ENCODE data around the gene PTPN13.

Gene PTPN13

DNA sequence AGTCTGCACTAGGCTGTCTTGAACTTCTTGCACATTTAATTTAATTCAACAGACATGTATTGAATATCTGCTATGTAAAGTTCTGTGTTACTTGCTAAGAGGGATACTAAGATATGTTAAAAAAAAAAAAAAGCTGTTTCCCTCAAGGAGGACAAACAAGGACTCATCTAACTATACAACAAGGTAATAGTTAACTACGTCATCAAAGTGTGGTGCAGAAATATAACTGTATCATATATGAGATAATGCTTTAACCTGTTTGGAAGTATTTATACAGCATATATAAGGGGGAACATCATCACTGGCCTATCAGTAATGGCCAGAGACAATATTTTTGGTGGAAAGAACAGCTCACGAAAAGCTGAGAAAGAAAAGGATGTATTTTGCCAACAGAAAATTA lies 89.9 kb downstream of the PTPN13 start:
- Histone ChIP-seq H3K9me3 (ENCODE audit: insufficient read depth, low read depth, low read length) (no peaks in the 10 kb centered on the region), H3K27me3 (ENCODE audit: insufficient read depth, low read length, poor library complexity, severe bottlenecking) (no peaks in the 10 kb centered on the region), H2AFZ (ENCODE audit: low read length) (no peak overlapping the region), H3F3A (ENCODE audit: low read depth) (no peaks in the 10 kb centered on the region), H3K79me2 (ENCODE audit: insufficient read depth, low read length) (no peaks in the 10 kb centered on the region), H3K9ac (ENCODE audit: low read depth, low read length, poor library complexity, severe bottlenecking) (no peak overlapping the region), H3K9me2 (replicated peaks; ENCODE audit: low read depth, low read length) (no peaks in the 10 kb centered on the region), H3K4me2 (ENCODE audit: low read depth, low read length, poor library complexity, severe bottlenecking) (no peak overlapping the region), H4K20me1 (ENCODE audit: insufficient read depth, low read length, poor library complexity, severe bottlenecking) (no peaks in the 10 kb centered on the region), H3K4me1 (ENCODE audit: insufficient read depth, low read length, poor library complexity, severe bottlenecking) (no peaks in the 10 kb centered on the region), H3K4me3 (ENCODE audit: low read length, poor library complexity, severe bottlenecking) (no peak overlapping the region), H3K36me3 (ENCODE audit: insufficient read depth, low read length) (no peaks in the 10 kb centered on the region)
- TF ChIP-seq EZH2phosphoT487 (IDR thresholded peaks at IDR 0.05; ENCODE audit: borderline replicate concordance): no peak
- TF ChIP-seq, protein P1, sequence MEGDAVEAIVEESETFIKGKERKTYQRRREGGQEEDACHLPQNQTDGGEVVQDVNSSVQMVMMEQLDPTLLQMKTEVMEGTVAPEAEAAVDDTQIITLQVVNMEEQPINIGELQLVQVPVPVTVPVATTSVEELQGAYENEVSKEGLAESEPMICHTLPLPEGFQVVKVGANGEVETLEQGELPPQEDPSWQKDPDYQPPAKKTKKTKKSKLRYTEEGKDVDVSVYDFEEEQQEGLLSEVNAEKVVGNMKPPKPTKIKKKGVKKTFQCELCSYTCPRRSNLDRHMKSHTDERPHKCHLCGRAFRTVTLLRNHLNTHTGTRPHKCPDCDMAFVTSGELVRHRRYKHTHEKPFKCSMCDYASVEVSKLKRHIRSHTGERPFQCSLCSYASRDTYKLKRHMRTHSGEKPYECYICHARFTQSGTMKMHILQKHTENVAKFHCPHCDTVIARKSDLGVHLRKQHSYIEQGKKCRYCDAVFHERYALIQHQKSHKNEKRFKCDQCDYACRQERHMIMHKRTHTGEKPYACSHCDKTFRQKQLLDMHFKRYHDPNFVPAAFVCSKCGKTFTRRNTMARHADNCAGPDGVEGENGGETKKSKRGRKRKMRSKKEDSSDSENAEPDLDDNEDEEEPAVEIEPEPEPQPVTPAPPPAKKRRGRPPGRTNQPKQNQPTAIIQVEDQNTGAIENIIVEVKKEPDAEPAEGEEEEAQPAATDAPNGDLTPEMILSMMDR (conservative IDR thresholded peaks at IDR 0.05; ENCODE audit: low read length): no peak

DNA sequence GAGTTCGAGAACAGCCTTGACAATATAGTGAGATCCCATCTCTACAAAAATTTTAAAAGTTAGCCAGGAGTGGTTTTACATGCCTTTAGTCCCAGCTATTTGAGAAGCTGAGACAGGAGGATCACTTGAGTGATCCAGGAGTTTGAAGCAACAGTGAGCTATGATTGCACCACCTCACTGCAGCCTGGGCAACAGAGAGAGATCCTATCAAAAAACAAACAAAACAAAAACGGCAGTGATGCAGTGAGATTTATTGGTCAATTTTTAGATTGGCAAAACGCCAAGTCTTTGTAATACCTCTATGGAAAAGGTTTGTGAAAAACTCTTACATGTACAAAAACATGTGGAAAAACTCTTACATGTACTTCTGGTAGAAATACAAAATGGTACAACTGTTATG lies 91.3 kb downstream of the PTPN13 start:
- Histone ChIP-seq H3K79me2 (ENCODE audit: insufficient read depth, low read length) (no peaks in the 10 kb centered on the region), H3K9me3 (ENCODE audit: insufficient read depth, low read depth, low read length) (no peaks in the 10 kb centered on the region), H3K4me2 (ENCODE audit: low read depth, low read length, poor library complexity, severe bottlenecking) (no peak overlapping the region), H4K20me1 (ENCODE audit: insufficient read depth, low read length, poor library complexity, severe bottlenecking) (no peaks in the 10 kb centered on the region), H3F3A (ENCODE audit: low read depth) (no peaks in the 10 kb centered on the region), H3K36me3 (ENCODE audit: insufficient read depth, low read length) (no peaks in the 10 kb centered on the region), H3K4me1 (ENCODE audit: insufficient read depth, low read length, poor library complexity, severe bottlenecking) (no peaks in the 10 kb centered on the region), H3K9me2 (replicated peaks; ENCODE audit: low read depth, low read length) (no peaks in the 10 kb centered on the region), H3K27me3 (ENCODE audit: insufficient read depth, low read length, poor library complexity, severe bottlenecking) (no peaks in the 10 kb centered on the region), H3K4me3 (ENCODE audit: low read length, poor library complexity, severe bottlenecking) (no peak overlapping the region), H3K9ac (ENCODE audit: low read depth, low read length, poor library complexity, severe bottlenecking) (no peak overlapping the region), H2AFZ (ENCODE audit: low read length) (no peak overlapping the region)
- TF ChIP-seq EZH2phosphoT487 (IDR thresholded peaks at IDR 0.05; ENCODE audit: borderline replicate concordance): no peak
- TF ChIP-seq, protein P1 (conservative IDR thresholded peaks at IDR 0.05; ENCODE audit: low read length): no peak

DNA sequence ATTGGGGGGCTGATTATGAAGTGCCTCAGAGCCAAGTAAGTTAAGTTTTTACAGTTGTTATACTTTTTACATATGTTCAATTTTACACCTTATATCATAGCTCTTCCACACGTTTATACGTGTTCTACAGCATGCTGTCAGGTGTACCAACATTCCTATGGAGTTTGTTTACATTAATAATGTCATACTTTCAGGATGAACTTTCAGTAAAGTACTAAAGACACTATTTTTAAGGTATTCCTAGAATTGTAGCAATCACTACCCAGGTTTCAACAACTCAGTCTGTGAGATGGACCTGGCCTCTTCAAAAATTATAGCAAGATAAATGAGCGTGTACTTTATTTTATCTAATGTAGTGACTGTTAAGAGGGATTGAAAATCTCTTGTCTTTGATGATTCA lies 92.6 kb downstream of the PTPN13 start:
- Histone ChIP-seq H4K20me1 (ENCODE audit: insufficient read depth, low read length, poor library complexity, severe bottlenecking) (no peaks in the 10 kb centered on the region), H3K27me3 (ENCODE audit: insufficient read depth, low read length, poor library complexity, severe bottlenecking) (no peaks in the 10 kb centered on the region), H3K9me3 (ENCODE audit: insufficient read depth, low read depth, low read length) (no peaks in the 10 kb centered on the region), H3K4me1 (ENCODE audit: insufficient read depth, low read length, poor library complexity, severe bottlenecking) (no peaks in the 10 kb centered on the region), H2AFZ (ENCODE audit: low read length) (no peak overlapping the region), H3K79me2 (ENCODE audit: insufficient read depth, low read length) (no peaks in the 10 kb centered on the region), H3F3A (ENCODE audit: low read depth) (no peaks in the 10 kb centered on the region), H3K9me2 (replicated peaks; ENCODE audit: low read depth, low read length) (no peaks in the 10 kb centered on the region), H3K9ac (ENCODE audit: low read depth, low read length, poor library complexity, severe bottlenecking) (no peak overlapping the region), H3K4me2 (ENCODE audit: low read depth, low read length, poor library complexity, severe bottlenecking) (no peak overlapping the region), H3K4me3 (ENCODE audit: low read length, poor library complexity, severe bottlenecking) (no peak overlapping the region), H3K36me3 (ENCODE audit: insufficient read depth, low read length) (no peaks in the 10 kb centered on the region)
- TF ChIP-seq, protein P1 (conservative IDR thresholded peaks at IDR 0.05; ENCODE audit: low read length): no peak
- no peak for TF ChIP-seq EZH2phosphoT487 (IDR thresholded peaks at IDR 0.05; ENCODE audit: borderline replicate concordance)

Measured in Loucy (cell line).